Activated T-helper 1 cell treated with Interleukin-2 at 50 U/mL for 16 hours (primary cell): ENCODE data around the gene IMPG1.

Experiments
- DNase-seq: peaks from one replicate; pipeline ENCODE4 v3.0.0-alpha.2; 2020; ENCODE audit warnings: low read depth

The IMPG1 gene

GRCh38 chr6:75893058-75893775 lies 179.2 kb downstream of the IMPG1 start:
- DNase-seq: no peak

- DNase-seq: no peak
Observed at GRCh38 chr6:75892384-75892783, 180.1 kb downstream of the IMPG1 start.

GRCh38 chr6:75884822-75885221 lies 187.6 kb downstream of the IMPG1 start:
- no peak for DNase-seq

GRCh38 chr6:75882734-75883133 lies 189.7 kb downstream of the IMPG1 start:
- DNase-seq: no peak

GRCh38 chr6:75880305-75880704 lies 192.2 kb downstream of the IMPG1 start:
- no peak for DNase-seq

- DNase-seq: no peak
Observed at GRCh38 chr6:75876152-75876551, 196.3 kb downstream of the IMPG1 start.

- no peak for DNase-seq
Observed at GRCh38 chr6:75874224-75874623, 198.2 kb downstream of the IMPG1 start.
